ENCODE measurements around the gene KRT24.
"Not testable (repeated sequence)": the region's sequence is repeated elsewhere in the genome, so short reads cannot be mapped to it uniquely, and the experiment has no call there.

The KRT24 gene

DNA sequence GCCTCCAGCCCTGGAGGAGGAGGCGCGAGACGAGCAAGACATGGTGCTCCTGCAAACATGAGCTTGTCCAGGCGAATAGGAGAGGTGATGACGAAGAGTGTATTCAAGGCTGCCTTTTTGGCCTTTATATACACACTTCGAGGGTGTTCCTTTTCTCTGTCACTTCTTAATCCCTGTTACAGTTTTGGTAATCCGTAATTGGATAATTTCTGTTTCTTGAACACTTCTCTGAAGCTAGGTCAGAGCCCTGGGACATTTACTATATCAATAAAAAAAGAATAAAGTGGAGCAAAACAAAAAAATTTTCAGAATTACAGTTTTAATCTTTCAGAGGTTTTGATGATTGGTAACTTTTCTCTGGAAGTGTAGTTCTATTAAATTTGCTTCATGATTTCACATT lies at the start of gene KRT24:
TSS of gene KRT24 (minus strand) at position 101 of the 400 bp plus-strand sequence. CDS start at position 42, 59 bp downstream.
- DNase-seq = no peak

- DNase-seq = no peak
Measured at GRCh38 chr17:40751065-40751464, 47.5 kb upstream of the KRT24 start.

GRCh38 chr17:40750391-40750790 lies 46.8 kb upstream of the KRT24 start:
- no peak for DNase-seq

- DNase-seq = not testable (repeated sequence)
Measured at GRCh38 chr17:40748666-40749065, 45.1 kb upstream of the KRT24 start.

DNA sequence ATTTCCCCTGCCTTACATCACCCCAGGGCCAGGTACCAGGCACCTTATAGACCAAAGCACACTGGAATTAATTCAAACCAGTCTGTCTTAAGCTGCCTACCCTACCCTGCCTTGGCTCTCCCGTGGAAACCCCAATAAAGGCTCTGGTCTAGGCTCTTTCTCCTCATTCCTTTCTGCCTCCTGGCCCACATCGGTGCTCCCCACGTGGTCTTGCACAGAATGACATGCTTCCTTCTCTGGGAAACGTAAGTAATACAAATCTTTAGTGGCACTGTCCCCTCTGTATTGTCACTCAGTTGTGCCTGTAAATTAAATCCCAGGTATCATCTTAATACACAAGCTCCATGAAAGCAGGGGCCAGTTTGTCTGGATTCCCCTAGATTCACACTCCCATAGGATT lies 35.0 kb upstream of the KRT24 start:
- DNase-seq = no peak

- no peak for DNase-seq
Measured at GRCh38 chr17:40735016-40735415, 31.5 kb upstream of the KRT24 start.

DNA sequence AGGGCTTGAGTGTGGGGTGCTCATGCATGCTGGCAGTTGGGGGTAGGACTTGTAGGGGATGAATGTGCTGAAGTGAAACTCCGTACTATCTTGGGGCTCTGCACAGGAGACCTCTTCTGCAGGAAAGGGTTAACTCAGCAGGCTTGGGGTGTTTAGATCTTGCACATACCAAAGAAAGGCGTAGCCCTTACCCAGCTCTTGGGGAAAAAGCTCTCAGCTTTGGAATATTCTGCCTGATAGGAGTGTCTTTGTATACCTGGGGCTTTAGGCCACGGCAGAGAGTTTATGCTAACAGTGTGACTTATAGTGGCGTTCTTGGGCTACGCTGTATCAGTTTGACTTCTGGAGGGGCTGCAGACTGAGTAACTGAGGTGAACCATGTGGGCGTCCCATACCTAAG lies 30.5 kb upstream of the KRT24 start:
- DNase-seq = no peak

DNA sequence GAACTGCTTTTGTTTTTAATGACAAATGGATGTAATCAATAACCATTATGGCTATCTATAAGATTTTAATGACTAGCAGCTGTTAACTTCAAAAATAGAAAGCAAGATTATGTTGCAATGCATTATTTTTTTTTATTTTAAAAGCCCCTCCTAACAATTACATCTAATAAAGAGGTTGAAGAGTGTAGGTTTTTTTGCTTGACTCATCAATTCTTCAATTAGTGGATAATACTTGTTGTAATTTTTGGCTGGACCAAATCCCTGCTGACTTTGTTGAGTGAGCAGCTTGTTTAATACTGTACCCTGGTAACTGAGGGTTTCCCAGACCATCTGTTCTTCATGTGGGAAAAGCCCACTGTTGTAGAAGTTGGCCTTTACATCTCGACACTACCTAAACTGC lies 27.4 kb upstream of the KRT24 start:
- no peak for DNase-seq

GRCh38 chr17:40727447-40728231 lies 24.1 kb upstream of the KRT24 start:
- no peak for DNase-seq

DNA sequence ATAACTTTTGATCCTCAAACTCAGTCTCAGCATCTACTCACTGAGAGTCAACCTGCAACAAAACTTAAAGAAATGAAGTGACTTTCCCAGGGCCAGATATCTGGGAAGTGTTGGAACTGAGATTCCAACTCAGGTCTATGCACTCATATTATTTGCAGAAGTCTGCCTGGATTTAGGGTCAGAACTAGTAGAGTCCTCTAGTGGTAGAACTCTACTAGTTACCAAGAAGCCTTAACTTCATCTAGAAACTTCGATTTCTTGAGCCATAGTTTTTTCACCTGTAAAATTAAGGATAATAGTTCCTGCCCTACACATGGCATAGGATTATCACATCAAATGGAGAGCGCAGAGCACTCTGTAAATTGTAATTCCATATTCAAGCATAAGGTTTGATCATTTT lies 23.4 kb upstream of the KRT24 start:
- DNase-seq = no peak

- DNase-seq = no peak
Measured at GRCh38 chr17:40724656-40725055, 21.1 kb upstream of the KRT24 start.

DNA sequence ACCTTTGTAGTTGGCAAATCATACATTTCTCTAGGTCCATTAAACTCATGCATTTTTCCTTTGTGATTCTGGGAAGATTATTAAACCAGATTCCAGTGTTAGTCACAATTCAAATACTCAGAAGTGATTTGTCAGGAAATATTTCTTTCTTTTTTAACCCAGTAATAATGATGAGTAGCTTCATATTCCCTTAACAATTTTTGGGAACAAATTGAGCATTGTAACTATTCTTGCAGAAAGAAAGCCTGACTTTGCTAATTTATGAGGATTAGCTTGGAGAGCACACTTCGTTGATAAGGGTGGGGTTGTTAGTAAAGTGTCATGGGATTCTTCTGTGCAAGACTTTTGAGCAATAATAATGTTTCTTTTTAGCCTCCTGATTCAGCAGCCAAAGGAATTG lies 18.7 kb upstream of the KRT24 start:
- DNase-seq = no peak

DNA sequence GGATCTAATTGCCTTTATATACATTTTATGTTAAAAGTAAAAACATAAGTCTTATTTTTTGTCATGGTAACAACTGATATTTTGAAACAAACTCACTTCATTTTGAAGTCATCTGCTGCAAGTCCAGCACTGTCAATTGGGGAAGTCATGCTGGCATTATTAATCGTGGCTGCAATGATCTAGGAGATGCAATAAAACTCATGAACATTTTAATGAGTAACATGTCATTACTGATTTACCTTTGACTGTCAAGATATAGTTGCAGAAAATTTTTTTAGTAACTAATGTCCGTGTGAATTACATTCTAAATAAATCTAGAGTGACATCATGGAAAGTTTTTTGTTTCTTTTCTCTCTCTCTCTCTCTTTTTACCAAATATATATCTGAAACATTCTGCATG lies 17.3 kb upstream of the KRT24 start:
- no peak for DNase-seq

DNA sequence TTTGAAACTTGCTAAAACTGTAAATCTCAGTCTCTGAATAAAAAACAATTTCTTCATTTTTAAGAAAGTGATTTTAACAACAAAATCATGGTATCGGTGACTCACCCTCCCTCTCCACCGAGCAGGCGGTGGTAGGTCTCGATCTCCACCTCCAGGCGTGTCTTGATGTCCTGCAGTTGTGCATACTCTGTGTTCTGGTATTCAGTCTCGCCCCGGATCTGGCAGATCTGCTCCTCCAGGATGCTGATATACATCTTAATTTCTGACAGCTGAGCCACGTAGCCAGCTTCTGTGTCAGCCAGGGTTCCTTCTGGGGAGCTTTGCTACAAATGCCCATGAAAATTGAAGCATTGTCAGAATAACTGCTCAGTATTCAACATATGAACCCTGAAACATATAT lies 15.4 kb upstream of the KRT24 start:
- no peak for DNase-seq

GRCh38 chr17:40717776-40718175 lies 14.2 kb upstream of the KRT24 start:
- no peak for DNase-seq

GRCh38 chr17:40714473-40714872 lies 10.9 kb upstream of the KRT24 start:
- no peak for DNase-seq

GRCh38 chr17:40707745-40708144 lies 4.2 kb upstream of the KRT24 start:
- DNase-seq = no peak

DNA sequence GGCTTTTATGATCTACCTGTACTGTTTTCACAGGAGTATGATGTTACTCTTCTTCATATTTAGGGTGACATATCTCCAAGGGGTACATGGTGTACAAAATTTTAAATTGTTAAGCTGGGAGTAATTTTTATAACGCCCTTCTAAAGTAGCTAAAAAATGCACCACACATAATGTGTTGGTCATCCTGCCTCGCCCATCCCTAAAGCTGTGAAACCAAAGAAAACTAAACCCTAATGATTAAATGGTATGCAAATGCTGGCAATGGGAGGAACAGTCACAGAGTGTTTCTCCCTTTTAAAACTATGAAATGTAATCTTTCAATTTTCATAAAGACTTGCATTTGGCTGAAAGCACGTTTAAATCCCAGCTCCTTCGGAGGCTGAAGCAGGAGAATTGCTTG lies 2.0 kb upstream of the KRT24 start:
- DNase-seq = no peak

- no peak for DNase-seq
Measured at GRCh38 chr17:40702271-40702670, 1.3 kb downstream of the KRT24 start.

DNA sequence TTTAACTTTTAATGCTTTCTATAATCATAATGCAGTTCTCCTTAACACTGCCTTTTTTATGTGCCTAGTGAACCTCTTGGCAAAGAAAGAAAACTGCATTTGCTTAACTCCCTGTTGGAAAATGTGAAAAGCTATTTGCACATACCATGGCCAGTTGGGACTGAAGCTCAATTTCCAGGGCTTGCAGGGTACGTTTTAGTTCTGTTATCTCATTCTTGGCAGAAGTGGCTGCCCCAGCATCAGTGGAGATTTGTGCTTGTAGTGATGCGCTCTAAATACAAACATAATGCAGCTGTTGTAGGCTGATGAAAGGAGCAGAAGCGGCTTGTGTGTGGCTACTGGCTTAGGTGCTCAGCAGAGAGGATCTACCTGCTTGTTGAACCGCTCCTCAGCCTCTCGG lies 3.7 kb downstream of the KRT24 start:
- DNase-seq = no peak

DNA sequence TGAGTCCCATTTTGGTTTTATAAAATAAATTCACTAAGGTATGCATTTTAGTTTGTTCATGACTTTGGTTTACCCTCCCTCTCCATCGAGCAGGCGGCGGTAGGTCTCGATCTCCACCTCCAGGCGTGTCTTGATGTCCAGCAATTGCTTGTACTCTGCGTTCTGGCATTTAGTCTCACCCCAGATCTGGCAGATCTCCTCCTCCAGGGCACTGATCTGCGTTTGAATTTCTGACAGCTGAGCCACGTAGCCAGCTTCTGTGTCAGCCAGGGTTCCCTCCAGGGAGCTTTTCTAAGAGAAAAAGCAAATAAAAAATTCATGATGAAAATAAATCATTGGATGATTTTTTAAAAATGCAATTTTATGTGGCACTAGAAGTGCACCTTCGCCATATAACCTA lies 4.2 kb downstream of the KRT24 start:
- DNase-seq = no peak

DNA sequence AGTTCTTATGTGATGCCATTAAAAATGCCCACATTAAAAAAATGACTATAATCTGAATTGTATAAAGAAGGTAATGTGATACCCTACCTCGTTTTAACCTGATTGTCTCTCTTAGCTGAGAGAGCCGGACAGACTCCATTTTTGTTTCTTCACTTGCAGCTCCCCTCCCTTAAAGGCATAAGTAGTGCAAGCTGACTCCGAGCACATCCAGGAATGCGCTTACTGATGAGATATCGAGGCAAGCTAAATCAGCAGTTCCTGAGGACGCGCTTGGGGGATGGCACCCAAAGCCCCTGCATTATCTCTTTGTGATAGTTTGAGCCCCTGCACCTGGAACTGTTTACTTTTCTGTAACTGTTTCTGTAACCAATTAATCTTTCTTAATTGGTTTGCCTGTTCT lies 6.3 kb downstream of the KRT24 start:
- no peak for DNase-seq

DNA sequence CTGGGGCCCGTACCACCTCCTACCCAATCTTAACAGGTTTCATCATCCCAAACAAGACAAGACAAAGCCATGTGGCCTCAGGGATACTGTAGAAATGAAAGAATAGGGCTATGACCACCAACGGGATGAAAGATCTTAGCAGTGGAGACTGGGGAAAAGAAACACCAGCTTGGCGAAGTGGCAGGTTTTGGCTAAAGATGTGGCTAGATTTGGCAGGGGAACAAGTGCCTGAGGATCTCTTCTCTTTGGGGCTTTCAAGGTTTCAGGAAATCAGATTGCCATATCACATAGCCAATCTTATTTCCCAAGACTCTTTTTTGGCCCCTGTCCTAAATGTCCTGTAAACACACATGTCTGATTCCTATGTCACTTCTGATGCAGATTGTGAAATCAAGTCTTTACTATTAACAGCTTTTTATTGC lies 6.9 kb downstream of the KRT24 start:
- DNase-seq = no peak

- DNase-seq = no peak
Measured at GRCh38 chr17:40695874-40696472, 7.6 kb downstream of the KRT24 start.

DNA sequence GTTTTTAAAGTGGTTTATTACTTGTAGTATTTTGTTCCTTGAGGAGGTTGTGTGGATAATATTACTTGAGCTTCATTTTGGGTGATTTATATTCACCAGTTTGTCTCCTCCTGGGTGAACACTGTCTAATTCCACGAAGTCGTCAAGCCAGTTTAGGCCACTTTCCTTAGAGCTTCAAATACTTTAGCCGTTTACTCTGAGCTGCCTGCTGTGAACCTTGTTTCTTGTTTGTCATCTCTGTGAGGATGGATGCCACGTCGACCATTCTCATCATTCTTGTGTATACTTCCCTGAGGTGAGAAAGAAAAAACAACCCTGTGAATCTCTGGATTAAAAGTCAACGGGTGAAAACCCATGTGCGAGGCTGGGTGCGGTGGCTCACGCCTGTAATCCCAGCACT lies 9.0 kb downstream of the KRT24 start:
- DNase-seq = no peak
